GM04504 (cell line): ENCODE measurements around the gene DCP1A.
A peak's percentile ranks its signal among the peaks of the same experiment; 100 is the strongest.
"Not testable (repeated sequence)": the region's sequence is repeated elsewhere in the genome, so short reads cannot be mapped to it uniquely, and the experiment has no call there.

Experiments used
- DNase-seq: peaks from one replicate; pipeline ENCODE4 v3.0.0-alpha.2; 2012; ENCODE audit warnings: low read depth

Gene DCP1A

GRCh38 chr3:53347261-53348064, at the start of gene DCP1A:
Gene DCP1A (minus strand): TSS chr3:53347543. CDS start chr3:53347517, 26 bp downstream.
- peak; percentile 93 for DNase-seq

DNA sequence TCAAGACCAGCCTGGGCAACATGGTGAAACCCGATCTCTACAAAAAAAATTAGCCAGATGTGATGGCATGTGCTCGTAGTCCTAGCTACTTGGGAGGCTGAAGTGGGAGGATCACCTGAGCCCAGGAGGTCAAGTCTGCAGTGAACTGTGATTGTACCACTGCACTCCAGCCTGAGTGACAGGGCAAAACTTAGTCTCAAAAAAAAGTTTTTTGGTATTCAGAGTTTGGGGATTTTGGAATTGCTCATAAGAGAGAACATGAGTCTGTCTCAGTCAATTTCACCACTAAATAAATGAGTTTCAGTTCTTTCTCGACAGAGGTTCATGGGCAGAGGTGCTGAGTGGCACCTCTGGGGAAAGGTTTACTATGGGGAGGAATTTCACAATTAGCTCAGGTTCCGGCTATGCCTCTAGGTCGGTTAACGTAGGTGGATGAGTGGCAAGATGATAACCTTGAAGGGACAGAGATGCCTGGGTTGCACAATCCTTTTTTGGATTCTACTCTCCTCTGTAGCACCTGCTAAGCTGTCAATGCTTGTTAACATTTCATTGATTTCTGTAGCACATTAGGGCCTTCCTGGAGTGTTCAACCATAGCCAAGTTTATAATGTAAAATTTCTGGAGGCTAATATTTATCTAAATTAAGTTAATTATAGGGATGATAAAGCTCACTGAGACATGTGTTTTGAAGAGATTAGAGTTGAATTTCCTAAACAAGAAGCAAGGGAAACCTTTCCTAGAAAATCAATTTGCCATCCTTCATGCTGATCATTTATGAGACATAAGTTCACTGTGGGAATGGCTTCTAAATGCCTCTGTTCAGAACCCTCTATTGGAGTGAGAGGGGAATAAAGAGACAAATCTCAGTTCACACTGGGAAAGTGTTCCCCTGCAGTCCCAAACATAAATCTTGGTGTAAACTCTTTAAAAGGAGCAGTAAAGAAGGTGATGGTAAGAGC, 37.4 kb upstream of the DCP1A start:
- DNase-seq: no peak

GRCh38 chr3:53382106-53382505, 34.8 kb upstream of the DCP1A start:
- no peak for DNase-seq

DNA sequence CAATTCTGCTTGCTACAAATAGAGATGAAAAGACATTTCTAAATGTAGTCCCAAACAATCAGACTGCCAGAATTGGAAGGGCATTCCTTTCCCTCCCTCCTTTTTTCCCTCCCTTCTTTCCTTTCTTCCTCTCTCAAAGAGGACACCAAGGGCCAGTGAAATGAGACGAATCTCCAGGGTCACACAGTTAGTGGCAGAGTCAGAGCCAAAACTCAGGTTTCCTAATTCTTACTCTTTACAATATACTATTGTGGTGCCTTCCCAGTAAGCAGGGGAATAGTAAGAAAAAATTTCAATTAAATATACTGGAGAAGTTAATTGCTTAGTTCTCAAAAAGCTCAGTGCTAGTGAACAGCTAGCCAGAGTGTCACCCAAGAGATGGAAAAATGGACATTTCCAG, 33.0 kb upstream of the DCP1A start:
- no peak for DNase-seq

- DNase-seq: no peak
Measured at GRCh38 chr3:53379898-53380297, 32.6 kb upstream of the DCP1A start.

DNA sequence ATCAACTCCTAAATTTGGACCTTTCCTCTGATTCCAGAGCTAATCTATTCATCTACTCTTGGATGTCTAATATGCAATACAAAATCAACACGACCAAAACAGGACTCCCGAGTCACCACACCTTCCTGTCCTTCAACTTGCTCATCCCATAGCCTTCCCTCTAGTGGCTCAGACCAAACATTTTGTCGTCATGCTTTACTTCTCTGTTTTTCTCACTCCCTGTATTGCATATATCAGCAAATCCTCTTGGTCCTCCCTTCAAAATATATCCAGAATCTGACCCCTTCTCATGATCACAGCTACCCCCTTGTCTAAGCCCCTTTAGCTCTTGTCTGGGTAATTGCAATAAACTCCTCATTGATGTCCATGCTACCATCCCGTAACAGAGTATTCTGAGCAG, 30.5 kb upstream of the DCP1A start:
- no peak for DNase-seq

GRCh38 chr3:53376679-53377078, 29.3 kb upstream of the DCP1A start:
- DNase-seq: no peak

DNA sequence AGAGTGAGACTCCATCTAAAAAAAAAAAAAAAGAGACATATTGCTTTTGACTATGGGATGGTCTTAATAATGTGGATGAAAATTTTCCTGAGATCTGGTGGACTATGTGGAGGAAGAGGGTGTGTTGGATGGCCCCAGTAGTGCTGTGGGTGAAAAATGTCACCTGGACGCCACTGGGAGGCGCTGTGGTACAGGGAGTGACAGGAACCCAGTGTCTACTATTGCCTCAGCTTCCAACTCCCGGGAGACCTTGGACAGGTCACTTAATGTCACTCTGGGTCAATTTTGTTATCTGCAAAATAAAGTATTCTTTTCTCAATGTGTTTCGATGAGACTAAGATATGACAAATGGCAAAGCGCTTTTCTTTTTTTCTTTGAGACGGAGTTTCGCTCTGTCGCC, 27.7 kb upstream of the DCP1A start:
- peak; percentile 9 for DNase-seq

DNA sequence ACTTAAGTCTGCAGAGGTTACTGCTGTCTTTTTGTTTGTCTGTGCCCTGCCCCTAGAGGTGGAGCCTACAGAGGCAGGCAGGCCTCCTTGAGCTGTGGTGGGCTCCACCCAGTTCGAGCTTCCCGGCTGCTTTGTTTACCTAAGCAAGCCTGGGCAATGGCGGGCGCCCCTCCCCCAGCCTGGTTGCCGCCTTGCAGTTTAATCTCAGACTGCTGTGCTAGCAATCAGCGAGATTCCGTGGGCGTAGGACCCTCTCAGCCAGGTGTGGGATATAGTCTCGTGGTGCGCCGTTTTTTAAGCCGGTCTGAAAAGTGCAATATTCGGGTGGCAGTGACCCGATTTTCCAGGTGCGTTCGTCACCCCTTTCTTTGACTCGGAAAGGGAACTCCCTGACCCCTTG, 23.4 kb upstream of the DCP1A start:
- not testable (repeated sequence) for DNase-seq

DNA sequence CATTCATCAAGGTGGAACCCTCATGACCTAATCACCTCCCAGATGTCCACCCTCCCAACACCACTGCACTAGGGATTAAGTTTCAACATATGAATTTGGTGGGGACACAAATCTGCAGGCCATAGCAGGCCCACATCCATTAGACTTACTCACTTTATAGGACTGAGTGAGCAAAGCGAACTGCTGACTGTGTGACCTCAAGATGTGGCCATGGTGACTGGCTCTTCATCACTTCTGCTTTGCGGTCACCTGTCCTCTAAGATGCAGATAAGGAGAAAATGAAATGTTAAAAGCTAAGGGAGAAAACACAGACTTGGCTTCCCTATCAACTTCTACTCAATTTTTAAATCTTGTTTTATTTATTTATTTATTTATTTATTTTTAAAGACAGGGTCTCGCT, 14.5 kb upstream of the DCP1A start:
- no peak for DNase-seq

GRCh38 chr3:53357458-53357857, 10.1 kb upstream of the DCP1A start:
- no peak for DNase-seq

DNA sequence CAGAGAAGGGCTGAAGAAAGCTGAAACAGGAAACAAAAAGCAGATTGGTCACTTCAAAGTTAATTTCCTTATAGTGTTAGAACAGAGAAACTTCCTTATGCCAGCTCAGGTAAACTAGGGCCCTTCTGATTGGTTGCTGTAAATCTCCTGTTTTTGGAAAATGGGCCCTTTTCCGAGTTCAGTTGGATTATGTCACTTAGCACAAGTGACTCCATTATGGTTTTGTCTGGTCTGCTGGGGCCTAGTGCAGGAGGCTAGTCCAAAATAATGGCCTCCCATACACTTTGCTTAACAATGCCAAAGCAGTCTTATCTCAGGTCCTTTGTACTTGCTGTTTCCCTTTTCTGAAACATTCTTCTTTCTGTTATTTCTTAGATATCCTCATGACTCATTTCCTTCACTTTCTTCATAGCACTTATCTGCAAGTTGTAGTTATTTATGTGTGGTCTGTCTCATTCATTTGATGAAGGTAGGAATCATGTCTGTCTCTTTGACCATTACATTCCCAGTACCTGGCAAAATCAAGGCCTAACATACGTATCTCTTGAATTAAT, 7.7 kb upstream of the DCP1A start:
- DNase-seq: no peak

- DNase-seq: no peak
Measured at GRCh38 chr3:53353202-53353601, 5.9 kb upstream of the DCP1A start.

GRCh38 chr3:53350652-53351051, 3.3 kb upstream of the DCP1A start:
- no peak for DNase-seq

- DNase-seq: not testable (repeated sequence)
Measured at GRCh38 chr3:53348118-53348517, 775 bp upstream of the DCP1A start.

GRCh38 chr3:53346922-53347260, 452 bp downstream of the DCP1A start:
- no peak for DNase-seq

GRCh38 chr3:53346514-53346913, 829 bp downstream of the DCP1A start:
- DNase-seq: no peak

DNA sequence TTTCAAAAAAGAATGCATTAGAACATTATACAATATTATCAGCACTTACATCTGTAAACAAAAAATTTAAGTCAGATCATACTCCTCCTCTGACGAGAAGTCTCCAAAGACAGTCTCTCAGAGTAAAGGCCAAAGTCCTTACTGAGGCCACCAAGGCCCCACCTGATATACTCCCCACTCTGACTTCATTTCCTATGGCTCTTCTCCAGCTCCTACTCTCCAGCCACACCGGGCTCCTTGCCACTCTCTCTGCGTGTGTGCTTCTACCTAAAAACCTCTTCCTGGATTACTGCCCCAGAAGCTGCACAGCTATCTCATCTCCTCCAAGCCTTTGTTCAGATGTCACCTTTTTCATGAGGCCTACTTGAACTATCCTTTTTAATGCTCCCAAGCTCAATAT, 5.0 kb downstream of the DCP1A start:
- DNase-seq: no peak

DNA sequence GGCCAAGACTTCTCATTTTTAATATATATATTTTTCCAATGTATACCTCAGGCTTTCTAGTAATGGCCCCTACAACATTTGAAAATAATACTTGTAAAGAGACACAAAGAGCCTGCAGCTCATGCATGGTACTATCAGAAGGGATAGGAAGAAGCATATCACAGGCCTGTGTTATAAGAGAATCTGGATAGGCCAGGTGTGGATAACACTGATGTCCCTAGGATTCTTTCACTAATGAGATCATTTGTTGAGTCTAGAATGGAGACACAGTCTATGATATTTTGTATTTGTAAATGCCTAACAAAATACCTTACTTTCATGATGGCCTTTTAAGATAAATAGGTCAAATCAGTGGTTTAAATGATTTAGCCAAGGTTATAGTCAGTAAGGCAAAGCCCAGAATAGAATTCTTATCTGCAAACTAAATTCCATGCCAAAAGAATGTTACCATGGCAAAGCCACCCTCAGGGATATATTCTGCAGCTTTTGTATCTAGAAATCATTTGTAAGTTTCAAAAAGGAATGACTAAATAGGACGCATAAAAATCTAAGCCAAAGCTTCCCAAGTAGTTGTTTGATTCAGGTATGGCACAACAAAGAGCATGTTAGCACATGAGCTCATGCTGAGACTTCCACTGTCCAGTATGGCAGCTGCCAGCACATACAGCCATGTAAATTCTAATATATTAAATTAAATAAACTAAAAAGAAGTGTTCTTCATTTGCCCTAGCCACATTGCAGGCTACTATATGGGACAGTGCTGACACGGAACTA, 10.0 kb downstream of the DCP1A start:
- no peak for DNase-seq

- DNase-seq: no peak
Measured at GRCh38 chr3:53334742-53335141, 12.6 kb downstream of the DCP1A start.

DNA sequence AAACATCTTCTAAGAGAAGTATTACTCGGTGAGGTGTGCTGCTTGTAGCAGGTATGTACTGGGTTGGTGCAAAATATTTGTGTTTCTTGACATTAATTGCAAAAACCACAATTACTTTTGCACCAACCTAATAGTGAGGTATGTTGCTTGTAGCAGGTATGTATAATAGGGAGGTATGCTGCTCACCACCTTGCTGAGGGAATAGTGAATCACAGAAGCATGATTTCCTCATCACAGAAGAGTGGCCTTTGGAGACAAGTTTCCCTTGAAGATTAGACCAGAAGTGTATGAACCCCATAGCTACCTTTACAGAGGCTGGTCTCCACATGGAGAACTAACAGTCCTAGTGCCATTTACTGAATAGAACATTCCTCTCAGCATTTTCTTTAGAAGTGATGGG, 15.5 kb downstream of the DCP1A start:
- DNase-seq: no peak

DNA sequence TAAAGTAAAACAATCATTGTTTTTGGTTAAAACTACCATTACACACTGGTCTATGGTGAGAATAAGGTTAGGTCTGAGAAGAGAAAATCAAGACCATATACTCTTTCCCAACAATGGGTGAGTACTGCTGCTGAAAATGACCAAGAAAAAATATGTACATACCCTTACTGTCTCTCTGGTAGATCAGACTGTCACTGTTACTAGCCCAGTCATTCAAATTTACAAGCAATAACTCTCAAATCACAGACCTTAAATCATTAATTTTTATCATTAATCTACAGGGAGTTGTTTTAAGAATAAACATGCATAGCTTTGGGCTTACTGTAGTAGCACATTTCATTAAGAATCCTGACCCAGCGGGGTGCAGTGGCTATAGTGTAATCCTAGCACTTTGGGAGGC, 17.4 kb downstream of the DCP1A start:
- DNase-seq: no peak
